ENCODE data around the gene ANKRD44.

The ANKRD44 gene

GRCh38 chr2:197217541-197217940 lies 93.0 kb downstream of the ANKRD44 start:
- peak overlapping the region; percentile 6 for H3K4me3 ChIP-seq (ENCODE audit: low read depth, low read length, poor library complexity, severe bottlenecking)
- H3K9ac ChIP-seq (ENCODE audit: low read length): peak overlapping the region; percentile 1; the same call in 1 of the 2 replicates
- no peak for TF ChIP-seq CTCF (IDR thresholded peaks at IDR 0.05; ENCODE audit: low read length)
- no peak overlapping the region for H2AFZ ChIP-seq (ENCODE audit: low read length)
- no peaks in the 10 kb centered on the region for H3K36me3 ChIP-seq (ENCODE audit: insufficient read depth, low read length)
- H3K9me2 ChIP-seq (ENCODE audit: low read depth, low read length): no peaks in the 10 kb centered on the region
- H3F3A ChIP-seq (ENCODE audit: insufficient read depth, low read length): no peaks in the 10 kb centered on the region
- H3K4me1 ChIP-seq (ENCODE audit: insufficient read depth, low read length, severe bottlenecking): peaks cover 60% of the 10 kb centered on the region
- H3K4me2 ChIP-seq (ENCODE audit: low read length): peak overlapping the region; percentile 58; the same call in 1 of the 2 replicates
- H3K9me3 ChIP-seq (ENCODE audit: low read length): no peaks in the 10 kb centered on the region
- H3K79me2 ChIP-seq (ENCODE audit: insufficient read depth, low read length): no peaks in the 10 kb centered on the region; the same call in 1 of the 2 replicates
- H4K20me1 ChIP-seq (ENCODE audit: insufficient read depth, low read length): no peaks in the 10 kb centered on the region
- peak overlapping the region; percentile 95 for H3K27ac ChIP-seq (ENCODE audit: low read depth, low read length, poor library complexity, severe bottlenecking)
- no peaks in the 10 kb centered on the region for H3K27me3 ChIP-seq (ENCODE audit: insufficient read depth, low read length)

- H3K27me3 ChIP-seq (ENCODE audit: insufficient read depth, low read length): no peaks in the 10 kb centered on the region
- no peaks in the 10 kb centered on the region for H3F3A ChIP-seq (ENCODE audit: insufficient read depth, low read length)
- H3K9ac ChIP-seq (ENCODE audit: low read length): peak overlapping the region; percentile 41; the same call in 1 of the 2 replicates
- H3K9me3 ChIP-seq (ENCODE audit: low read length): no peaks in the 10 kb centered on the region
- peak overlapping the region; percentile 6 for H3K4me3 ChIP-seq (ENCODE audit: low read depth, low read length, poor library complexity, severe bottlenecking)
- peak overlapping the region; percentile 58 for H3K4me2 ChIP-seq (ENCODE audit: low read length)
- H3K4me1 ChIP-seq (ENCODE audit: insufficient read depth, low read length, severe bottlenecking): peaks cover 70% of the 10 kb centered on the region
- H3K27ac ChIP-seq (ENCODE audit: low read depth, low read length, poor library complexity, severe bottlenecking): peak overlapping the region; percentile 95
- TF ChIP-seq CTCF (IDR thresholded peaks at IDR 0.05; ENCODE audit: low read length) (no peak), EZH2 (IDR thresholded peaks at IDR 0.05; ENCODE audit: borderline replicate concordance, low read length) (no peak)
- no peaks in the 10 kb centered on the region for H3K36me3 ChIP-seq (ENCODE audit: insufficient read depth, low read length)
- no peaks in the 10 kb centered on the region for H3K9me2 ChIP-seq (ENCODE audit: low read depth, low read length)
- H2AFZ ChIP-seq (ENCODE audit: low read length): no peak overlapping the region
- no peaks in the 10 kb centered on the region; the same call in 1 of the 2 replicates for H3K79me2 ChIP-seq (ENCODE audit: insufficient read depth, low read length)
- no peaks in the 10 kb centered on the region for H4K20me1 ChIP-seq (ENCODE audit: insufficient read depth, low read length)
Measured at GRCh38 chr2:197216361-197216979, 94.1 kb downstream of the ANKRD44 start.

GRCh38 chr2:197215748-197216360 lies 94.7 kb downstream of the ANKRD44 start:
- peaks cover 77% of the 10 kb centered on the region for H3K4me1 ChIP-seq (ENCODE audit: insufficient read depth, low read length, severe bottlenecking)
- no peaks in the 10 kb centered on the region for H4K20me1 ChIP-seq (ENCODE audit: insufficient read depth, low read length)
- H3K9me2 ChIP-seq (ENCODE audit: low read depth, low read length): no peaks in the 10 kb centered on the region
- H3K79me2 ChIP-seq (ENCODE audit: insufficient read depth, low read length): no peaks in the 10 kb centered on the region
- no peak overlapping the region for H2AFZ ChIP-seq (ENCODE audit: low read length)
- H3F3A ChIP-seq (ENCODE audit: insufficient read depth, low read length): no peaks in the 10 kb centered on the region
- H3K4me3 ChIP-seq (ENCODE audit: low read depth, low read length, poor library complexity, severe bottlenecking): peak overlapping the region; percentile 6
- peak overlapping the region; percentile 58 for H3K4me2 ChIP-seq (ENCODE audit: low read length)
- H3K27me3 ChIP-seq (ENCODE audit: insufficient read depth, low read length): no peaks in the 10 kb centered on the region
- no peaks in the 10 kb centered on the region for H3K36me3 ChIP-seq (ENCODE audit: insufficient read depth, low read length)
- H3K9ac ChIP-seq (ENCODE audit: low read length): peak overlapping the region; percentile 41; the same call in 1 of the 2 replicates
- no peaks in the 10 kb centered on the region for H3K9me3 ChIP-seq (ENCODE audit: low read length)
- H3K27ac ChIP-seq (ENCODE audit: low read depth, low read length, poor library complexity, severe bottlenecking): peak overlapping the region; percentile 95
- no peak for TF ChIP-seq EZH2 (IDR thresholded peaks at IDR 0.05; ENCODE audit: borderline replicate concordance, low read length)
- no peak for TF ChIP-seq CTCF (IDR thresholded peaks at IDR 0.05; ENCODE audit: low read length)
